ENCODE measurements around the gene ZNF700.
"Not testable (repeated sequence)": the region's sequence is repeated elsewhere in the genome, so short reads cannot be mapped to it uniquely, and the experiment has no call there.

ZNF700 gene

DNA sequence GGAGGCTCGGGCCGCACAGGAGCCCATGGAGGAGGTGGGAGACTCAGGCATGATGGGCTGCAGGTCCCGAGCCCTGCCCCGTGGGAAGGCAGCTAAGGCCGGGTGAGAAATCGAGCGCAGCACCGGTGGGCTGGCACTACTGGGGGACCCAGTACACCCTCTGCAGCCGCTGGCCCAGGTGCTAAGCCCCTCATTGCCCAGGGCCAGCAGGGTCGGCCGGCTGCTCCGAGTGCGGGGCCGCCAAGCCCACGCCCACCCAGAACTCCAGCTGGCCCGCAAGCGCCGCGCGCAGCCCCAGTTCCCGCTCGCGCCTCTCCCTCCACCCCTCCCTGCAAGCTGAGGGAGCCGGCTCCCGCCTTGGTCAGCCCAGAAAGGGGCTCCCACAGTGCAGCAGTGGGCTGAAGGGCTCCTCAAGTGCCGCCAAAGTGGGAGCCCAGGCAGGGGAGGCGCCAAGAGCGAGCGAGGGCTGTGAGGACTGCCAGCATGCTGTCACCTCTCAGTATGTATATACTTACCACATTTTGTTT, 16.5 kb downstream of the ZNF700 start:
- DNase-seq (ENCODE audit: low read depth), result not testable (repeated sequence)

DNA sequence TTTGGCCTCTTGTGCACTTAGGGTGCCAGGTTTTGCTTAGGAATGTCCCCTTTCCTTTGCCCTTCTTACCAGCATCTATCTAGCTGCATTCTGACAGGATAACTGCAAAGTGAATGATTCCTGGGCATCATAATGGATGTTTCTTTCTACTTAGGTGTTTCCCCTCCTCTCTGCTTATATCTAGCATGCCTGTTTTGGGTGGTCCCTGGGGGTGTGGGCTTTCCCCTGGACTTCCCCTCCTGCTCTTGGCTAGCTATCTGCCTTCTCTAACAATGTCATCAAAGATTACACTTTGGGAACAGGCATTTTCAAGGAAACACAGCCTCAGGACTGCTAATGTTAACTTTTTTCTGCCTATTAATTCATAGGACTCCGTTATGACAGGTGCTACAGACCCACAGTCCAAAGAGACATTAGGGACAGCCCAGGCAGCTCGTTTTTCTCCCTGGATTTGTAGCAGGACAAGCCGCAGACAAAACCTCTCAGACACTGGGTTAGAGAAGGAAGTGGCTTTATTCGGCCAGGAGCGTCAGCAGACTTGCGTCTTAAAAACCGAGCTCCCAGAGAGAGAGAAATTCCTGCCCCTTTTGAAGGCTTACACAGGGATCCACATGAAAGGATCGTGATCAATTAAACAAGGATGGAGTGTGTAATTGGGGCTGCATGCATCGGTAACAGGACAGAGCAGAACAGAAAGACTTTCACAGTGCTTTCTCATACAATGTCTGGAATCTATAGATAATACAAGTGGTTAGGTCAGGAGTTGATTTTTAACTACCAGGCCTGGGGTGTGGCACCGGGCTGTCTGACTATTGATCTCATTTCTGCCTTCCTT, 17.3 kb downstream of the ZNF700 start:
- no peak for DNase-seq (ENCODE audit: low read depth)

DNA sequence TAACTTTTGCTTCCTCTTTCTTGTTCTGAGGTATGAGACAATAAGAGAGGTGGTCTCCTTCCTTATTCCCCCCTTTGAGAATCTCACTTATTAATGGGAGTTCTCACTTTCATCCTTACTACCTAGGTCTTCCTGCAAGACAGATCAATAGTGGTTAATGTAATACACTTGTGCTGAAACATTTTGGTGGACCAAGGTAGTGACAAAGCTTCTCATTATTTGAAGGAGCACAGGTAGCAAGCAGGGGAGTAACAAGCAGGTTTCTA, 17.9 kb downstream of the ZNF700 start:
- peak; percentile 29 for DNase-seq (ENCODE audit: low read depth)

DNA sequence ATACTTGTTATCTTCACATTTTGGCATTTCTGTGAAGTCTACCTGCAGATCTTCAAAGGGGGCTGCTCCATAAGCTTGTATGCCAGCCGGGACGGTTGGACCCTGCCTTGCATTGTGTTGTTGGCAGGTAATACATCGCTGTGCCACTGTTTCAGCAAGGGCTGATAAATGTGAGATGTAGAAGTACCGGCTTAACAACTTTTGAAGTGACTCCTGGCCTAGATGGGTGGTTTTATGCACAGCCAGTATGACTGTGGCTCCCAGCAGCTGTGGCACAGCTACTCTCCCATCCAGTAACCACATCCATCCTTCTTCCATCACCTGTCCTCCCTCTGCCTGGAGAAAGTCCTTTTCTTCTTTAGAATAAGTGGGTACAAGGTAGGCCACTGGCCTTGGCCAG, 19.7 kb downstream of the ZNF700 start:
- DNase-seq (ENCODE audit: low read depth), result no peak

DNA sequence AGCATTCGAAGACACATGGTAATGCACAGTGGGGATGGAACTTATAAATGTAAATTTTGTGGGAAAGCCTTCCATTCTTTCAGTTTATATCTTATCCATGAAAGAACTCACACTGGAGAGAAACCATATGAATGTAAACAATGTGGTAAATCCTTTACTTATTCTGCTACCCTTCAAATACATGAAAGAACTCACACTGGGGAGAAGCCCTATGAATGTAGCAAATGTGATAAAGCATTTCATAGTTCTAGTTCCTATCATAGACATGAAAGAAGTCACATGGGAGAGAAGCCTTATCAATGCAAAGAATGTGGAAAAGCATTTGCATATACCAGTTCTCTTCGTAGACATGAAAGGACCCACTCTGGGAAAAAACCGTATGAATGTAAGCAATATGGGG, 23.7 kb downstream of the ZNF700 start:
- no peak for DNase-seq (ENCODE audit: low read depth)

DNA sequence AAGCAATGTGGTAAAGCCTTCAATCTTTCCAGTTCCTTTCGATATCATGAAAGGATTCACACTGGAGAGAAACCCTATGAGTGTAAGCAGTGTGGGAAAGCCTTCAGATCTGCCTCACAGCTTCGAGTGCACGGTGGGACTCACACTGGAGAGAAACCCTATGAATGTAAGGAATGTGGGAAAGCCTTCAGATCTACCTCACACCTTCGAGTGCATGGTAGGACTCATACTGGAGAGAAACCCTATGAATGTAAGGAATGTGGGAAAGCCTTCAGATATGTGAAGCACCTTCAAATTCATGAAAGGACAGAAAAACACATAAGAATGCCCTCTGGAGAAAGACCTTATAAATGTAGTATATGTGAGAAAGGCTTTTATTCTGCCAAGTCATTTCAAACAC, 24.3 kb downstream of the ZNF700 start:
- no peak for DNase-seq (ENCODE audit: low read depth)

DNA sequence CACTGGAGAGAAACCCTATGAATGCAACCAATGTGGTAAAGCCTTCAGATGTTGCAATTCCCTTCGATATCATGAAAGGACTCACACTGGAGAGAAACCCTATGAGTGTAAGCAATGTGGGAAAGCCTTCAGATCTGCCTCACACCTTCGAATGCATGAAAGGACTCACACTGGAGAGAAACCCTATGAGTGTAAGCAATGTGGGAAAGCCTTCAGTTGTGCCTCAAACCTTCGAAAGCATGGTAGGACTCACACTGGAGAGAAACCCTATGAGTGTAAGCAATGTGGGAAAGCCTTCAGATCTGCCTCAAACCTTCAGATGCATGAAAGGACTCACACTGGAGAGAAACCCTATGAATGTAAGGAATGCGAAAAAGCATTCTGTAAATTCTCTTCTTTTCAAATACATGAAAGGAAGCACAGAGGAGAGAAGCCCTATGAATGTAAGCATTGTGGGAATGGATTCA, 24.7 kb downstream of the ZNF700 start:
- DNase-seq (ENCODE audit: low read depth), result not testable (repeated sequence)

DNA sequence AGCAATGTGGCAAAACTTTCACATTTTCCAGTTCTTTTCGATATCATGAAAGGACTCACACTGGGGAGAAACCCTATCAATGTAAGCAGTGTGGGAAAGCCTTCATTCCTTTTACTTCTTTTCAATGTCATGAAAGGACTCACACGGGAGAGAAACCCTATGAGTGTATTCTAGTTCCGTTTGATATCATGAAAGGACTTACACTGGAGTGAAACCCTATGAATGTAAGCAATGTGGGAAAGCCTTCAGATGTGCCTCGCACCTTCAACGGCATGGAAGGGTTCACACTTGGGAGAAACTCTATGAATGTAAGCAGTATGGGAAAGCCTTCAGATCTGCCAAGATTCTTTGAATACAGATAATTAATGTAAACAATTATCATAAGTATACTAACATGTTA, 25.4 kb downstream of the ZNF700 start:
- DNase-seq (ENCODE audit: low read depth), result no peak

DNA sequence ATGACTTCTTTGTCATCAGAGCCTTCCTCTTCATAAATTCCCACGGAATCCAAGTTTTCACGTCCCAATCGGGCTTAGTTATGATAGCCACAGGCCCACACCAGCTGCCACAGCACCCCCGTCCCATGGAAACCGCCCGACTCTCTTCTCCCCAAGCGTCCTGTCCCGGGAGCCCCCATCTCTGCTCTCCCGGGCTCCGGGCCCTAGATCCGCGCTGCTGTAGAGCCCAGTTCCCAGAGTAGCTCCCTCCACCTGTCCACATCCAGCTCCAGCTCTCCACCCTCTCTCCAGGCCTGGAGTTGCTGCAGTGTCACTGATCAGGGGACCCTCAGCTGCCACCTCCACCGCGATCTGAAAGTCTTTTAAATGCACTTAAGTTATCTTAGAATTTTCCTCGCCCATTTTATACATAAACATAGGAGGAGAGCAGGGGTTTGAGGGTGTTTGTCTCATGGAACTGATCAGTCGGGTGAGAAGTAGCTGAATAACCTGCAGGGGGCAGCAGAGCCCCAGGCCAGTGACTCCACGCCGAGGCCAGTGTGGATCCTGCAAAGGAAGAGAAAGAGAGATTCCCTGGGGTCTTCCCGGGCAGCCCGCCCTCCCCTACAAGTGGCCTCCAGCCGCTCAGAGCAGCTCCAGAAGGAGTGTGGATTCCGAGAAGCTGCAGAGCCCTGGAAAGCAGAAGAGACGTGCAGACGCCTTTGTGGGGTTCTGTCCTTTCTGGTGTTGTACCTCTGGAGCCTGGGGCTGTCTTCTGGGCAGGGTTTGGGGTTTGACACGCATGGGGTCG, 38.9 kb downstream of the ZNF700 start:
- peak; percentile 57 for DNase-seq (ENCODE audit: low read depth)

DNA sequence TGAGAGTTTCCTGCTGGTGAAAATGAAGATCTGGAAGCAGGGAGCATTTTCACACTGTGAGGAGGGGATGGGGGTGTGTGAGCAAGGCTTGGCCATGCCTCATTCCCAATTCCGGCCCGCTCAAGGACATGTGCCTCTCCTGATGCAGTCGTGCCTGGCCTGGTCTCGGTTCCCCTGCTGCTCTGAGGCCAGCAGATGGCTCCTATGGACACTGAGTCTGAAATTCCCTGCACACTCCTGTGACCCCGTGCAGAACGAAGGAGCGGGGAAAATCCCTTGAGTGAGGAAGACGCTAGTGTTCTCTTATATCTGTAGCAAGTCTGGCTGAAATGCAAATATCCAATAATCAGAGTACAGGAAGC, 39.6 kb downstream of the ZNF700 start:
- DNase-seq (ENCODE audit: low read depth), result no peak

DNA sequence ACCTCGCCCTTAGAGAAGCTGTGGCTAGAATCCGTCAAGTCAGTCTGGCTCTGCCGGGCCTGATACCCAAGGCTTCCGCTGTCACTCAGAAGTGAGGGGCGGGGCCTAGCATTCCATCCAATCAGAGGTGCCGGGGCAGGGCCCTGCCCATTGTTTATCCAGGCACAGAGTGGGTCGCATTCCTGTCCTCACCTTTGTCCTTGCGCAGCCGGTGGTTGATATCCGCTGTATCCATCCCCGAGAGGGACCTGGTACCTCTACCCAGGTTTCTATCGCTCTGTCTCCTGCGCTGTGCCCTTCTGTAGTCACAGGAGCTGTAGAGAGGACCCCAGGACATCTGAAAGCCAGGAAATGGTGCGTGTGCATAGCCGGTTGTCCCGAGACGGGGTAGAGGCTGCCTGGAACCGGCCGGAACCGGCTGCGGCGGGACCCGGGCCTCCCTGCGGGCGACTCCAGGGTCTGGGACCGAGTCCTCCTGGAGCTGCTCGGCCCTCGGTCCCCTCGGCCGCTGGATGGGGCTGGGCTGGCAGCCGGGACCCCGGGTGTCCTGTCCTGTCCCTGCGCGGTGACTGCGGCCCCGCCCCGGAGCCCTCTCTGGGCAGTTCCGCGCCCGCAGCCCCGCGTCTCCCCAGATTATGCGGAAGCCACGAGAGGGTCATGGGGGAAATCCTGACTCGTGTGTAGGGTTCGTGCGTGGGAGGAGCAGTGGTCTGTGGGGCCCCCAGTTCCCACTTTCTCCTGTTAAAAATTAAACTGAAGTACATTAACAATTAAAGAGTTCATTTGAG, 40.1 kb downstream of the ZNF700 start, which contains the start of gene ZNF763:
Gene ZNF763, plus strand, starts transcription at position 183 of the 788 bp plus-strand sequence. Its CDS starts 169 bp downstream, at position 352.
- DNase-seq (ENCODE audit: low read depth), result peak; percentile 91

DNA sequence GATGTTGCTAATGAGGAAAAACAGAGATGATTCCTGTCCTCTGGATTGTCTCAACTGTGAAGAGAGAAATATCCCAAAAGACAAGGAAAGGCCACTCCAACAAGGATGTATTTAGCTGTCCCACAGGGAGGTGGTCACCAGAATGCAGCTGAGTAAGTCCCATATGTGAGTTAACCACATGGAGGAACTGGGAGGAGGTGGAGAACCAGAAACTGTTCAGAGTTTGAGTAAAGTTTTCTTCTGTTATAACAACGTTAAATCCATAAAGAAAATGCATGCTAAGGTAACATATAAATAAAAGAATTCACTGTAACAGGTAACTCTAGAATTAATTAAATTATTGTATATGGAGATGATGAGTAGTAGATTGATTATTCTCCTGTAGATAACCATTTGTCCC, 45.3 kb downstream of the ZNF700 start:
- DNase-seq (ENCODE audit: low read depth), result no peak

DNA sequence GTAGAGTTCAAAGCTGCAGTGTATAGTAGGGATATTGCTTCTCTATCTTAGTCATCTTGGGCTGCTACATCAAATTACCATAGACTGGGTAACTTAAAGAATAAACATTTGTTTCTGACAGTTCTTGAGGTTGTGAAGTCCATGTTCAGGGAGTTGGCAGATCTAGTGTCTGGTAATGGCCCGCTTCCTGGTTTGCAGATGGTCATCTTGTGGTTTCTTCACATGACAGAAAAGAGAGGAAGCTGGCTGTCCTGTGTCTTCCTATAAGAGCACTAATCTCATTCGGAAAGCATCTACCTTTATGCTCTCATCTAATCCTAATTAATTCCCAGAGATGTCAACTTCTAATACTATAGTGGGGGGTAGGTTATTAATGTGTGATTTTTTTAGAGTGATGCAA, 46.1 kb downstream of the ZNF700 start:
- no peak for DNase-seq (ENCODE audit: low read depth)

DNA sequence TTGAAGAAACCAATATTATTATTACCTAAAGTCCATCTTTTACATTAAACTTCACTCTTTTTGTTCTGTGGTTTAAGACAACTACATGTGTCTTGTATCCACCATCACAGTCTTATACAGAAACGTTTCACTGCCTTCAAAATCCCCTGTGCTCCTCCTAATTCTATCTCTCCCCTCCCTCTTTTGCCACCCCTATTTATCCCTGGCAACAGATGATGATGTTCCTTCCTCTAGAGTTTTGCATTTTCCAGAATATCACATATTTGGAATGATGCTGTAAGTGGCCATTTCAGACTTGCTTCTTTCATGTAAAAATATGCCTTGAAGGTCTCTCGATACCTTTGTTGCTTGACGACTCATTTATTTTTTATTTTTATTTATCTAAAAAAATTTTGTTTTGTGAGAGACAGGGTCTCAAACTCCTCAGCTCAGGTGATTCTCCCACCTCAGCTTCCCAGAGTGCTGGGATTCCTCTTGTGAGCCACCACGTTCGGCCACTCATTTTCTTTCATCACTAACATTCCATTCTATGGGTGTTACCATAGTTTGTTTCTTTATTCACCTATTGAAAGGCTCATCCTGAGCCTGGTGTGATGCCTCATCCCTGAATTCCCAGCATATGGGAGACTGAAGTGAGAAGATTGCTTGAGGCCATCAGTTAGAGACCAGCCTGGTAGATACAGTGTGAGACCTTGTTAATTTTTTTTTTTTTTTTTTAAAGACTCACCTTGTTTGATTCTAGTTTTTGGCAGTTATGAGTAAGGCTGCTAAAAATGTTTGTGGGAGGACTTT, 48.3 kb downstream of the ZNF700 start:
- DNase-seq (ENCODE audit: low read depth), result no peak

DNA sequence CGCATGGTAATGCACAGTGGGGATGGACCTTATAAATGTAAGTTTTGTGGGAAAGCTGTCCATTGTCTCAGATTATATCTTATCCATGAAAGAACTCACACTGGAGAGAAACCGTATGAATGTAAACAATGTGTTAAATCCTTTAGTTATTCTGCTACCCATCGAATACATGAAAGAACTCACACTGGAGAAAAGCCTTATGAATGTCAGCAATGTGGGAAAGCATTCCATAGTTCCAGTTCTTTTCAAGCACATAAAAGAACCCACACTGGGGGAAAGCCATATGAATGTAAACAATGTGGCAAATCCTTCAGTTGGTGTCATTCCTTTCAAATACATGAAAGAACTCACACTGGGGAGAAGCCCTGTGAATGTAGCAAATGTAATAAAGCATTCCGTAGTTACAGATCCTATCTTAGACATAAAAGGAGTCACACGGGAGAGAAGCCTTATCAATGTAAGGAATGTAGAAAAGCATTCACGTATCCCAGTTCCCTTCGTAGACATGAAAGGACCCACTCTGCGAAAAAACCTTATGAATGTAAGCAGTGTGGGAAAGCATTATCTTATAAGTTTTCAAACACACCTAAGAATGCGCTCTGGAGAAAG, 53.7 kb downstream of the ZNF700 start:
- no peak for DNase-seq (ENCODE audit: low read depth)

DNA sequence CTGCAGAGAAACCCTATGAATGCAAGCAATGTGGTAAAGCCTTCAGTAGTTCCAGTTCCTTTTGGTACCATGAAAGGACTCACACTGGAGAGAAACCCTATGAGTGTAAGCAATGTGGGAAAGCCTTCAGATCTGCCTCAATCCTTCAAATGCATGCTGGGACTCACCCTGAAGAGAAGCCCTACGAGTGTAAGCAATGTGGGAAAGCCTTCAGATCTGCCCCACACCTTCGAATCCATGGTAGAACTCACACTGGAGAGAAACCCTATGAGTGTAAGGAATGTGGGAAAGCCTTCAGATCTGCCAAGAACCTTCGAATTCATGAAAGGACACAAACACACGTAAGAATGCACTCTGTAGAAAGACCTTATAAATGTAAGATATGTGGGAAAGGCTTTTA, 54.6 kb downstream of the ZNF700 start:
- no peak for DNase-seq (ENCODE audit: low read depth)

DNA sequence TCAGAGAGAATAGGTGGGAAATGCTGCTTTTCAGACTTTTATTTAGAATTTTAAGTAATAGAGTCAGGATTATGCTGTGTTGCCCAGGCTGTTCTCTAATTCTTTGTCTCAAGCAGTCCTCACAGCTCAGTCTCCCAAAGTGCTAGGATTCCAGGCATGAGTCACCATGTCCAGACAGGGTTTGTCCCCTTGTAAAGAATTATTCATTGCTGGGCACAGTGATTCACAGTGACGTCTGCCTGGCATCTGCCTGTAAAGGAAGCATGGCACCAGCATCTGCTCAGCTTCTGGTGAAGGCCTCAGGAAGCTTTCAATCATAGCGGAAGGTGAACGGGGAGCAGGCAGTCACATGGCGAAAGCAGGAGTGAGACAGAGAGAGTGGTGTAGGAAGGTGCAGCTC, 57.6 kb downstream of the ZNF700 start:
- no peak for DNase-seq (ENCODE audit: low read depth)

DNA sequence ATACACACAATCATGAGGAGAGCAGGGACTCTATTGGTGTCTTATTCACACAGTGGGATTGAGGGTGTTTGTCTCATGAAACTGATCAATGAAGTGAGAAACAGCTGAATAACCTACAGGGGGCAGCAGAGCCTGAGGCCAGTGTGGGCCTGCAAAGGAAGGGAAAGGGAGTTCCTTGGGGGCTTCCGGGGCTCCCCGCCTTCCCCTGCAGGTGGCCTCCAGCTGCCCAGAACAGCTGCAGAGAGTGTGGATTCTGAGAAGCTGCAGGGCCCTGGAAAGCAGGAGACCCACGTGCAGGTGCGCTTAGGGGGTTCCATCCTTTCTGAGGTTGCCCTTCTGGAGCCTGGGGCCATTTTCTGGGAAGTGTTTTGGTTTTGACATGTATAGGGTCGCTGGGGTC, 60.1 kb downstream of the ZNF700 start:
- DNase-seq (ENCODE audit: low read depth), result no peak

DNA sequence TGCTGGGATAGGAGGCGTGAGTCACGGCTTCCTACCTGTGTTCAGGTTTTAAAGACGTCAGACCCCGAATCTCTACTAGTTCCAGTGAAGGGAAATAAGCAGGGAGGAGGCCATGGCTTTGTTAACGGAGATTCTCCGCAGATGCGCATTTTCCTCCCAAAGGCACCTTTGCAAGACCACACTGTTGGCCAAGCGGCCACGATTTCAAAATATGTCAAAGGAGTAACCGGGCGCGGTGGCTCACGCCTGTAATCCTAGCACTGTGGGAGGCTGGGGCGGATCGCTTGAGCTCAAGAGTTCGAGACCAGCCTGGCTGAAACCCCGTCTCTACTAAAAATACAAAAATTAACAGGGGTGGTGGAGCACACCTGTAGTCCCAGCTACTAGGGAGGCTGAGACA, 61.8 kb downstream of the ZNF700 start:
- DNase-seq (ENCODE audit: low read depth), result no peak

DNA sequence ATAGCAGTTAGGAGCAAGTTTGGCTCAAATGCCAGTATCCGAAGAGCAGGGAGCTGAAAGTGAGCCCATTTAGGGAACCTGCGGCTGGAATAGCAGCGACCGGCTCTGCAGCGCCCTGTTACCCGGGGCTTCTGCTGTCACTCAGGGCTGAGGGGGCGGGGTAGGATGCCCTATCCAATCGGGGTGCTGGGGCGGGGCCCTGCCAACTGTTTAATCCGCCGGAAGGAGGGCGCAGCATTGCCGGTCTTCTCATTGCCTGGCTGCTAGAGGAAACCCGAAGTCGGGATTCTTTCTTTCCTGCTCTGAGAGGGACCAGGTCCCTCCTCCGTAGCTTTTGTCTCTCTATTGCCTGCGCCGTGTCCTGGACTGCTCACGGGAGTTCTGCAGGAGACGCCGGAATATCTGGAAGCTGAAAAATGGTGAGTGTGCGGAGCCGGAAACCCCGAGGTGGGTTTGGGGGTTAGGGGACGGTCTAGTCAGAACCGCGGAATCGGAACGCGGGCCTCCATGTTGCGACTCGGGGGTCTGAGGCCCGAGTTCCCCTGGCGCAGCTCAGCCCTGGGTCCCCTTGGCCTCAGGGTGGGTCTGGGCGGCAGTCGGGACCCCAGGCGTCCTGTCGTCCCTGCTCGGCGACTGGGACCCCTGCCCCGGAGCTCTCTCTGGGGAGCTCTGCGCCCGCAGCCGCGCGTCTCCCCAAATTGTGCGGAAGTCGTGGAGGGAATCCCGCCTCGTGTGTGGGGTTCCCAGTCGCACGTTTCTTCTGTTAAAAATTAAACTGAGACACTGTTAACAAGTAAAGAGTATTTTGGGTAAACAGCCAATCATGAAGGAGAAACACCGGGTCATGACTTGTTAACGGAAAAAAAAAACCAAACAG, 62.7 kb downstream of the ZNF700 start:
- DNase-seq (ENCODE audit: low read depth), result peak; percentile 87
